IMR-90 (cell line): Measurements from ENCODE around the gene PCDHA8.

Source experiments
- CHD1 ChIP-seq: IDR thresholded peaks from 2 replicates; pipeline ENCODE4 v1.6.1; 2012; ENCODE audit warnings: low read depth, low read length, improper control_type of control experiment
- MAFK ChIP-seq: IDR thresholded peaks from 2 replicates; pipeline ENCODE4 v1.6.1; 2012; ENCODE audit warnings: low read depth, low read length, improper control_type of control experiment
- MXI1 ChIP-seq: IDR thresholded peaks from 2 replicates; pipeline ENCODE4 v1.6.1; 2012; ENCODE audit warnings: low read depth, mild to moderate bottlenecking, low read length, moderate library complexity, borderline replicate concordance
- POLR2A ChIP-seq: IDR thresholded peaks from 2 replicates; pipeline ENCODE4 v1.6.1; 2012; ENCODE audit warnings: mild to moderate bottlenecking, low read depth, low read length
- RAD21 ChIP-seq: IDR thresholded peaks from 2 replicates; pipeline ENCODE4 v1.6.1; 2012; ENCODE audit warnings: low read length, improper control_type of control experiment
- RCOR1 ChIP-seq: IDR thresholded peaks from 2 replicates; pipeline ENCODE4 v1.6.1; 2012; ENCODE audit warnings: mild to moderate bottlenecking, low read length, improper control_type of control experiment; ENCODE audit not compliant: insufficient replicate concordance
- SMC3 ChIP-seq: fragments of 150-350 bp; IDR thresholded peaks from 2 replicates; pipeline ENCODE4 v1.6.1; 2016; ENCODE audit warnings: low read depth, mild to moderate bottlenecking, antibody characterized with exemption, low read length, moderate library complexity
- TF ChIP-seq, protein P1 (sequence below): conservative IDR thresholded peaks from 2 replicates; pipeline ENCODE4 v1.5.1; 2012; ENCODE audit warnings: mild to moderate bottlenecking, low read depth, low read length, improper control_type of control experiment
- TF ChIP-seq, protein P2 (sequence below): fragments of 150-350 bp; IDR thresholded peaks from 2 replicates; pipeline ENCODE4 v1.6.1; 2016; ENCODE audit warnings: low read depth, mild to moderate bottlenecking, low read length, moderate library complexity, borderline replicate concordance
- TF ChIP-seq, protein P3 (sequence below): fragments of 150-350 bp; IDR thresholded peaks from 2 replicates; pipeline ENCODE4 v1.6.1; 2017; ENCODE audit warnings: mild to moderate bottlenecking, antibody characterized with exemption, low read length, low read depth

DNA sequence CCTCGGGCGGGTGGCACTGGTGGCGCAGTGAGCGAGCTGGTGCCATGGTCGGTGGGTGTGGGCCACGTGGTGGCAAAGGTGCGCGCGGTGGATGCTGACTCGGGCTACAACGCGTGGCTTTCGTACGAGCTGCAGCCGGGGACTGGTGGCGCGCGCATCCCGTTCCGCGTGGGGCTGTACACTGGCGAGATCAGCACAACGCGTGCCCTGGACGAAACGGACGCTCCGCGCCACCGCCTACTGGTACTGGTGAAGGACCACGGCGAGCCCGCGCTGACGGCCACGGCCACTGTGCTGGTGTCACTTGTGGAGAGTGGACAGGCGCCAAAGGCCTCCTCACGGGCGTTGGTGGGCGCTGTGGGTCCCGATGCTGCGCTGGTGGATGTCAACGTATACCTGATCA is 32.1 kb upstream of the PCDHA8 start:
- TF ChIP-seq, protein P1, sequence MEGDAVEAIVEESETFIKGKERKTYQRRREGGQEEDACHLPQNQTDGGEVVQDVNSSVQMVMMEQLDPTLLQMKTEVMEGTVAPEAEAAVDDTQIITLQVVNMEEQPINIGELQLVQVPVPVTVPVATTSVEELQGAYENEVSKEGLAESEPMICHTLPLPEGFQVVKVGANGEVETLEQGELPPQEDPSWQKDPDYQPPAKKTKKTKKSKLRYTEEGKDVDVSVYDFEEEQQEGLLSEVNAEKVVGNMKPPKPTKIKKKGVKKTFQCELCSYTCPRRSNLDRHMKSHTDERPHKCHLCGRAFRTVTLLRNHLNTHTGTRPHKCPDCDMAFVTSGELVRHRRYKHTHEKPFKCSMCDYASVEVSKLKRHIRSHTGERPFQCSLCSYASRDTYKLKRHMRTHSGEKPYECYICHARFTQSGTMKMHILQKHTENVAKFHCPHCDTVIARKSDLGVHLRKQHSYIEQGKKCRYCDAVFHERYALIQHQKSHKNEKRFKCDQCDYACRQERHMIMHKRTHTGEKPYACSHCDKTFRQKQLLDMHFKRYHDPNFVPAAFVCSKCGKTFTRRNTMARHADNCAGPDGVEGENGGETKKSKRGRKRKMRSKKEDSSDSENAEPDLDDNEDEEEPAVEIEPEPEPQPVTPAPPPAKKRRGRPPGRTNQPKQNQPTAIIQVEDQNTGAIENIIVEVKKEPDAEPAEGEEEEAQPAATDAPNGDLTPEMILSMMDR, result no peak
- TF ChIP-seq POLR2A, result no peak
- no peak for TF ChIP-seq RAD21
- no peak for TF ChIP-seq RCOR1
- TF ChIP-seq CHD1, result no peak
- TF ChIP-seq, protein P2, sequence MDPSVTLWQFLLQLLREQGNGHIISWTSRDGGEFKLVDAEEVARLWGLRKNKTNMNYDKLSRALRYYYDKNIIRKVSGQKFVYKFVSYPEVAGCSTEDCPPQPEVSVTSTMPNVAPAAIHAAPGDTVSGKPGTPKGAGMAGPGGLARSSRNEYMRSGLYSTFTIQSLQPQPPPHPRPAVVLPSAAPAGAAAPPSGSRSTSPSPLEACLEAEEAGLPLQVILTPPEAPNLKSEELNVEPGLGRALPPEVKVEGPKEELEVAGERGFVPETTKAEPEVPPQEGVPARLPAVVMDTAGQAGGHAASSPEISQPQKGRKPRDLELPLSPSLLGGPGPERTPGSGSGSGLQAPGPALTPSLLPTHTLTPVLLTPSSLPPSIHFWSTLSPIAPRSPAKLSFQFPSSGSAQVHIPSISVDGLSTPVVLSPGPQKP, result no peak
- no peak for TF ChIP-seq MXI1
- TF ChIP-seq, protein P3, sequence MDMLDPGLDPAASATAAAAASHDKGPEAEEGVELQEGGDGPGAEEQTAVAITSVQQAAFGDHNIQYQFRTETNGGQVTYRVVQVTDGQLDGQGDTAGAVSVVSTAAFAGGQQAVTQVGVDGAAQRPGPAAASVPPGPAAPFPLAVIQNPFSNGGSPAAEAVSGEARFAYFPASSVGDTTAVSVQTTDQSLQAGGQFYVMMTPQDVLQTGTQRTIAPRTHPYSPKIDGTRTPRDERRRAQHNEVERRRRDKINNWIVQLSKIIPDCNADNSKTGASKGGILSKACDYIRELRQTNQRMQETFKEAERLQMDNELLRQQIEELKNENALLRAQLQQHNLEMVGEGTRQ, result no peak
- no peak for TF ChIP-seq MAFK
- TF ChIP-seq SMC3, result no peak
